GM12872 (cell line): ENCODE data around the gene BATF.

ENCODE experiments used
- CTCF ChIP-seq: IDR thresholded peaks from 3 replicates; pipeline ENCODE4 v1.5.1; 2011; ENCODE audit warnings: low read depth, mild to moderate bottlenecking, low read length, moderate library complexity; ENCODE audit not compliant: insufficient read depth

The BATF gene

GRCh38 chr14:75548544-75548943 lies 26.3 kb downstream of the BATF start:
- no peak for TF ChIP-seq CTCF

- no peak for TF ChIP-seq CTCF
These were observed 26.9 kb downstream of the BATF start for GRCh38 chr14:75549169-75549568.

- no peak for TF ChIP-seq CTCF
These were observed 28.8 kb downstream of the BATF start for GRCh38 chr14:75551021-75551420.

GRCh38 chr14:75553157-75553556 lies 30.9 kb downstream of the BATF start:
- TF ChIP-seq CTCF, result no peak

GRCh38 chr14:75553761-75554364 lies 31.6 kb downstream of the BATF start:
- no peak for TF ChIP-seq CTCF

- no peak for TF ChIP-seq CTCF
These were observed 32.2 kb downstream of the BATF start for GRCh38 chr14:75554482-75554881.

GRCh38 chr14:75558440-75558839 lies 36.2 kb downstream of the BATF start:
- TF ChIP-seq CTCF, result no peak
